ENCODE data around the gene TNRC6B.

Gene TNRC6B

DNA sequence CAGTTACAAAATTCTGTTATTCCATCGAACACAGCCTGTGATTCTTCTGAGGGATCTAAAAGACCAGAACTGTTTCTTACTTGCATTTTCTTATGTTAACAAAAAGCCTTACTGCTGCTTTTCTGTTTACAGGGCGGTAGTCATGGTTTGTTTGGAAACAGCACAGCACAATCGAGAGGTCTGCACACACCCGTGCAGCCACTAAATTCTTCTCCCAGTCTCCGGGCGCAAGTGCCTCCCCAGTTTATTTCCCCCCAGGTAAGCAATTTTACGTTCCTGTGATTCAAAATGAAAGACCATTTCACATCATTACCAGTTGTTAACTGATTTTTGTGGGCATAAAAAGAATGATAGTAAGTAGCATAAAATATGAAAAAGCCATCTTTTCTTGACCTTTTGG lies 107.8 kb downstream of the TNRC6B start:
- Histone ChIP-seq H3K27me3 (no peaks in the 10 kb centered on the region), H3K4me3 (ENCODE audit: low read depth, low read length) (no peak overlapping the region), H3K9me3 (no peaks in the 10 kb centered on the region), H3K36me3 (peaks cover 49% of the 10 kb centered on the region), H3K4me1 (no peaks in the 10 kb centered on the region)
- DNase-seq = no peak
- no peak for TF ChIP-seq CTCF (IDR thresholded peaks at IDR 0.05; ENCODE audit: low read depth, low read length)

DNA sequence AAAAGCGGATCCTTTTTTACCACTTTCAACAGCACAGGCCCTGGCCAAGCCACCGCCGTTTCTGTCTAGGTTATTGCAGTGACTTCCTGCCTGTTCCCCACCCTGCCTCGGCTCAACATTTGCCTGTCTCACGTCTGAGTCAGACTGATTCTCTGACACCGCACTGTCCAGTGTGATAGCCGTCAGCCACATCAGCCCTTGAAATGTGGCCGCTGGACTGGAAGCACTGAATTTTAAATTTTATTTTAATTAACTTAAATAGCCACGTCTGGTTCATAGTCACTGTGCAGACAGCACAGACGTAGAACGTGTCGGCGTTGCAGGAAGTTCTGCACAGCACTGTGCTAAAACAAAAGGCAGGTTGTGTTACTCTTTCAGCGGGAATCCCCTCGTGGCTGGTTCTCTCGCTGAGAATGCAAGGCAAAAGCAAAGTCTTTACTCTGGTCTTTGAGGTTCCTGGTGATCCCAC lies 112.3 kb downstream of the TNRC6B start:
- no peak for TF ChIP-seq CTCF (IDR thresholded peaks at IDR 0.05; ENCODE audit: low read depth, low read length)
- H3K9me3 ChIP-seq = no peaks in the 10 kb centered on the region
- H3K36me3 ChIP-seq = peaks cover 49% of the 10 kb centered on the region
- DNase-seq = no peak
- no peak overlapping the region for H3K4me3 ChIP-seq (ENCODE audit: low read depth, low read length)
- H3K27me3 ChIP-seq = no peaks in the 10 kb centered on the region
- no peaks in the 10 kb centered on the region for H3K4me1 ChIP-seq

DNA sequence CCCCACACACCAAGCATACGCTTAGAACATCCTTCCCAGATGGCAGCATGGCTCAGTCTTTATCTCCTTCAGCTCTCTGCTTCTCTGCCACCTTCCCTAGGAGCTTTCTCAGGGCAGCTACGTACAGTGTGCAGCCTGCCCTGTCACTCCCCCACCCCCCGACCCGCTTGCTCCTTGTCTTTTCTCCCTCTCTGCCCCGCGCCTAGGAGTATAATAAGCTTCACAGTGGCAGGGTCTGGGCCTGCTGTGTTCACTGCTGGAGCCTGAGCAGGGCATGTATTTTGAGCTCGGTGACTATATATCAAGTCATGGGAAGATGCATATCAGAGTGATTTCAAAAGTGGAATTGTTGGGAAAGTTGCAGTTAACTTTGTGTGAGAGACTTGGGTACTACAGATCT lies 112.8 kb downstream of the TNRC6B start:
- TF ChIP-seq CTCF (IDR thresholded peaks at IDR 0.05; ENCODE audit: low read depth, low read length) = no peak
- DNase-seq = no peak
- Histone ChIP-seq H3K27me3 (no peaks in the 10 kb centered on the region), H3K4me1 (no peaks in the 10 kb centered on the region), H3K9me3 (no peaks in the 10 kb centered on the region), H3K36me3 (peaks cover 48% of the 10 kb centered on the region), H3K4me3 (ENCODE audit: low read depth, low read length) (no peak overlapping the region)

GRCh38 chr22:40294696-40295095 lies 117.0 kb downstream of the TNRC6B start:
- H3K4me3 ChIP-seq (ENCODE audit: low read depth, low read length) = no peak overlapping the region
- no peaks in the 10 kb centered on the region for H3K27me3 ChIP-seq
- no peaks in the 10 kb centered on the region for H3K9me3 ChIP-seq
- no peaks in the 10 kb centered on the region for H3K4me1 ChIP-seq
- H3K36me3 ChIP-seq = peaks cover 21% of the 10 kb centered on the region
- no peak for DNase-seq
- TF ChIP-seq CTCF (IDR thresholded peaks at IDR 0.05; ENCODE audit: low read depth, low read length) = no peak

DNA sequence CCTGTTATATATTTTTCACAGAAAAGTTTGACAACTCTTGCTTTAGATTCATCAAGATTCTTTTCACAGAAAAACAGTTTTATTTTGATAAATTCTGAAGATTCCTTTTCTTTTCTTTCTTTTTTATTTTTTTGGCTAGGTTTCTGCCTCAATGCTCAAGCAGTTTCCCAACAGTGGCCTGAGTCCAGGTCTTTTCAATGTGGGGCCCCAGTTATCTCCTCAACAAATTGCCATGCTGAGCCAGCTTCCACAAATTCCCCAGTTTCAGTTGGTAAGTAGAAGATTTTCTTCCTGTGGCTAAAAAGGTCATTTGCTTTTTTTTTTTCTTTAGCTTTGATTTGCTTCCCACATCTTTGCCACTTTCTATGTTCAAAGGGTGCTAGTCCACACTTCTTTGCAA lies 122.6 kb downstream of the TNRC6B start:
- TF ChIP-seq CTCF (IDR thresholded peaks at IDR 0.05; ENCODE audit: low read depth, low read length) = no peak
- DNase-seq = no peak
- no peaks in the 10 kb centered on the region for H3K9me3 ChIP-seq
- H3K4me1 ChIP-seq = no peaks in the 10 kb centered on the region
- no peak overlapping the region for H3K4me3 ChIP-seq (ENCODE audit: low read depth, low read length)
- H3K27me3 ChIP-seq = no peaks in the 10 kb centered on the region
- peaks cover 29% of the 10 kb centered on the region for H3K36me3 ChIP-seq

DNA sequence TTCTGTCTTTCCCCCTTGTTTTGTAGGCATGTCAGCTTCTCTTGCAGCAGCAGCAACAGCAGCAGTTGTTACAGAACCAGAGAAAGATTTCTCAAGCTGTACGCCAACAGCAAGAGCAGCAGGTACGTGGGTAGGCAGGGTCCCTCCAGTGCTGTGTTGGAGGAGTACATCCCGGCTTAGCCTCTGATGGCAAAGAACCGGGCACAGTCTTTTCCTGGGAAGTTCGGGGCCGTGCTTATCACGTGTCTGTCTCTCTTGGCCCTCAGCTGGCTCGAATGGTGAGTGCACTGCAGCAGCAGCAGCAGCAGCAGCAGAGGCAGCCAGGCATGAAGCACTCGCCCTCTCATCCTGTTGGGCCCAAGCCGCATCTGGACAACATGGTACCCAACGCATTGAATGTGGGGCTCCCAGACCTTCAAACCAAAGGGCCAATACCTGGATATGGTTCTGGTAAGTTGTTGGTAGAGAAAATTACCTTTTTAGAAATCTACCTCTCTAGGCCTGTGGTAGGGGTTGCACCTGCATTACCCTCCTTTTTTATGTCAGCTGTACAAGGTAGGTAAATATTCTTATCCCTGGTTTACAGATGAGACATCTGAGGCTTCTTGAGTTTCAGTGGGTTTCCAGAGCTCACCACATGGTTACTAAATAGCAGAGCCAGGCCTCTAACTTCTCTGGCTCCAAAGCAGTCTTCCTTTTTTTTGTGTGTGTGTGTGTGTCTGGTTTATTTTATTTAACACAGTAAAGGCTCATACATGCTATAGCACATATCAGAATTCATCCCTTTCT lies 123.4 kb downstream of the TNRC6B start:
- no peaks in the 10 kb centered on the region for H3K4me1 ChIP-seq
- DNase-seq = no peak
- peaks cover 29% of the 10 kb centered on the region for H3K36me3 ChIP-seq
- no peak for TF ChIP-seq CTCF (IDR thresholded peaks at IDR 0.05; ENCODE audit: low read depth, low read length)
- no peak overlapping the region for H3K4me3 ChIP-seq (ENCODE audit: low read depth, low read length)
- H3K27me3 ChIP-seq = no peaks in the 10 kb centered on the region
- H3K9me3 ChIP-seq = no peaks in the 10 kb centered on the region

Measured in BE2C (cell line).